Esophagus squamous epithelium (tissue), 4 donors: ENCODE data around the gene EIF3B.

Experiments used
- POLR2A ChIP-seq, 4 donors: fragments of 450-650 bp; IDR thresholded peaks; one replicate each; pipeline ENCODE4 v1.6.1; 2017; ENCODE audit warnings: antibody characterized with exemption in 4 of 4, mild to moderate bottlenecking in 4 of 4, moderate library complexity in 3 of 4
- TF ChIP-seq, protein P1 (sequence below), 6 experiments: fragments of 450-650 bp in 4 of 6; fragments of 200-600 bp in 2 of 6; sonication (generic) in 2 of 6; IDR thresholded peaks; one replicate each; pipeline ENCODE4 v1.5.1; 2016 to 2019; ENCODE audit warnings: antibody characterized with exemption in 6 of 6, mild to moderate bottlenecking in 4 of 6, moderate library complexity in 4 of 6

- TF ChIP-seq, protein P1, sequence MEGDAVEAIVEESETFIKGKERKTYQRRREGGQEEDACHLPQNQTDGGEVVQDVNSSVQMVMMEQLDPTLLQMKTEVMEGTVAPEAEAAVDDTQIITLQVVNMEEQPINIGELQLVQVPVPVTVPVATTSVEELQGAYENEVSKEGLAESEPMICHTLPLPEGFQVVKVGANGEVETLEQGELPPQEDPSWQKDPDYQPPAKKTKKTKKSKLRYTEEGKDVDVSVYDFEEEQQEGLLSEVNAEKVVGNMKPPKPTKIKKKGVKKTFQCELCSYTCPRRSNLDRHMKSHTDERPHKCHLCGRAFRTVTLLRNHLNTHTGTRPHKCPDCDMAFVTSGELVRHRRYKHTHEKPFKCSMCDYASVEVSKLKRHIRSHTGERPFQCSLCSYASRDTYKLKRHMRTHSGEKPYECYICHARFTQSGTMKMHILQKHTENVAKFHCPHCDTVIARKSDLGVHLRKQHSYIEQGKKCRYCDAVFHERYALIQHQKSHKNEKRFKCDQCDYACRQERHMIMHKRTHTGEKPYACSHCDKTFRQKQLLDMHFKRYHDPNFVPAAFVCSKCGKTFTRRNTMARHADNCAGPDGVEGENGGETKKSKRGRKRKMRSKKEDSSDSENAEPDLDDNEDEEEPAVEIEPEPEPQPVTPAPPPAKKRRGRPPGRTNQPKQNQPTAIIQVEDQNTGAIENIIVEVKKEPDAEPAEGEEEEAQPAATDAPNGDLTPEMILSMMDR (IDR thresholded peaks at IDR 0.05): peak in 1 of 6 experiments; percentile 8
- no peak for TF ChIP-seq POLR2A (IDR thresholded peaks at IDR 0.05)
Measured at GRCh38 chr7:2373124-2373556, 18.5 kb downstream of the EIF3B start.
